ENCODE measurements around the gene PLAAT2.
"Not testable (repeated sequence)": the region's sequence is repeated elsewhere in the genome, so short reads cannot be mapped to it uniquely, and the experiment has no call there.

PLAAT2 gene

GRCh38 chr11:63563201-63564055 lies at the start of gene PLAAT2:
Gene PLAAT2 (minus strand): TSS chr11:63563379. CDS start chr11:63563324, 55 bp downstream.
- DNase-seq: no peak

- no peak for DNase-seq
Measured at GRCh38 chr11:63612181-63612580, 49.0 kb upstream of the PLAAT2 start.

GRCh38 chr11:63611395-63611747 lies 48.2 kb upstream of the PLAAT2 start:
- DNase-seq: no peak

GRCh38 chr11:63610604-63611394 lies 47.6 kb upstream of the PLAAT2 start:
- DNase-seq: no peak

- no peak for DNase-seq
Measured at GRCh38 chr11:63609971-63610580, 46.9 kb upstream of the PLAAT2 start.

- no peak for DNase-seq
Measured at GRCh38 chr11:63609536-63609935, 46.4 kb upstream of the PLAAT2 start.

GRCh38 chr11:63608353-63609345 lies 45.5 kb upstream of the PLAAT2 start:
- no peak for DNase-seq

GRCh38 chr11:63603180-63603518 lies 40.0 kb upstream of the PLAAT2 start:
- no peak for DNase-seq

- not testable (repeated sequence) for DNase-seq
Measured at GRCh38 chr11:63602290-63603179, 39.4 kb upstream of the PLAAT2 start.

GRCh38 chr11:63599211-63600122 lies 36.3 kb upstream of the PLAAT2 start:
- no peak for DNase-seq

- DNase-seq: no peak
Measured at GRCh38 chr11:63598556-63598955, 35.4 kb upstream of the PLAAT2 start.

- no peak for DNase-seq
Measured at GRCh38 chr11:63595296-63595695, 32.1 kb upstream of the PLAAT2 start.

- no peak for DNase-seq
Measured at GRCh38 chr11:63592975-63593395, 29.8 kb upstream of the PLAAT2 start.

GRCh38 chr11:63590024-63590788 lies 27.0 kb upstream of the PLAAT2 start:
- no peak for DNase-seq

GRCh38 chr11:63589000-63589399 lies 25.8 kb upstream of the PLAAT2 start:
- DNase-seq: no peak

GRCh38 chr11:63586451-63587166 lies 23.4 kb upstream of the PLAAT2 start:
- no peak for DNase-seq

GRCh38 chr11:63583357-63583677 lies 20.1 kb upstream of the PLAAT2 start:
- DNase-seq: no peak

- DNase-seq: not testable (repeated sequence)
Measured at GRCh38 chr11:63581224-63581623, 18.0 kb upstream of the PLAAT2 start.

GRCh38 chr11:63578882-63579281 lies 15.7 kb upstream of the PLAAT2 start:
- not testable (repeated sequence) for DNase-seq

Measured in NK-92 treated with Interleukin-12 subunit alpha and Interleukin-12 subunit beta, amount 100 ng/mL, for 24 hours (cell line).